Loucy (cell line): ENCODE measurements around the gene ALG12.

Source experiments
- CTCF ChIP-seq: fragments of 200-600 bp; sonication (generic); conservative IDR thresholded peaks from 2 replicates; pipeline ENCODE4 v1.5.1; 2014; ENCODE audit warnings: mild to moderate bottlenecking, antibody characterized with exemption, low read length
- EZH2phosphoT487 ChIP-seq: fragments of 200-600 bp; IDR thresholded peaks from 2 replicates; pipeline ENCODE4 v1.6.1; 2018; ENCODE audit warnings: antibody characterized with exemption, mild to moderate bottlenecking, moderate library complexity, borderline replicate concordance

GRCh38 chr22:49905465-49905864, 12.8 kb downstream of the ALG12 start:
- TF ChIP-seq CTCF (no peak), EZH2phosphoT487 (no peak)
